Panc1 (cell line): Measurements from ENCODE around the gene TSHZ2. TPM values are rescaled to one million over a fixed set of nuclear protein-coding genes. Genes with fewer than 3 reads are reported as not detected.
"Not testable (repeated sequence)": the region's sequence is repeated elsewhere in the genome, so short reads cannot be mapped to it uniquely, and the experiment has no call there.

Experiments used
- ATAC-seq: fragments of 200-7000 bp; cut with Tn5 transposase; 2 replicates; pipeline ENCODE4 v1.9.1; 2020; ENCODE audit warnings: mild to moderate bottlenecking, moderate library complexity
- BruUV-seq: library from RNA; stranded (reverse); fragments of 400-500 nt; replicated peaks from 2 replicates; lab custom pipeline; 2021; lab: Mats Ljungman, UMichigan
- CTCF ChIA-PET: fragments of 300-600 bp; sonication (Branson Sonifier 250); formaldehyde crosslinking; loops from one replicate; lab custom pipeline; 2022; ENCODE audit warnings: antibody characterized with exemption; lab: Charles Lee
- POLR2A ChIA-PET: fragments of 300-600 bp; sonication (Branson Sonifier 250); formaldehyde crosslinking; loops from one replicate; lab custom pipeline; 2022; ENCODE audit warnings: antibody characterized with exemption; lab: Charles Lee
- DNase-seq: peaks from one replicate; pipeline ENCODE4 v3.0.0-alpha.2; 2010; ENCODE audit warnings: low read depth, low spot score
- H3K27ac ChIP-seq: 2 replicates; pipeline ENCODE4 v1.5.1; 2011; ENCODE audit warnings: mild to moderate bottlenecking, low read length, inconsistent platforms
- H3K27me3 ChIP-seq: fragments of 200-500 bp; sonication (Bioruptor generic); 2 replicates; pipeline ENCODE4 v1.6.0; 2014; ENCODE audit warnings: low read length, inconsistent platforms; ENCODE audit not compliant: control insufficient read depth, insufficient read depth
- H3K36me3 ChIP-seq: fragments of 200-500 bp; sonication (Bioruptor generic); 2 replicates; pipeline ENCODE4 v1.5.1; 2014; ENCODE audit warnings: inconsistent platforms, mild to moderate bottlenecking, low read length, moderate library complexity; ENCODE audit not compliant: control insufficient read depth, insufficient read depth
- H3K4me1 ChIP-seq: 2 replicates; pipeline ENCODE4 v1.5.1; 2011; ENCODE audit warnings: inconsistent platforms, mild to moderate bottlenecking, low read length, moderate library complexity; ENCODE audit not compliant: control insufficient read depth, insufficient read depth
- H3K4me3 ChIP-seq, 2 experiments: 2 replicates each; pipeline ENCODE4 v1.5.1; 2011 to 2012; ENCODE audit warnings: low read depth in 2 of 2, low read length in 2 of 2, mild to moderate bottlenecking in 2 of 2, inconsistent platforms in 1 of 2, moderate library complexity in 1 of 2
- H3K9me3 ChIP-seq: fragments of 200-500 bp; sonication (Bioruptor generic); 2 replicates; pipeline ENCODE4 v1.5.1; 2014; ENCODE audit warnings: low read depth, mild to moderate bottlenecking, inconsistent platforms, low read length, moderate library complexity; ENCODE audit not compliant: control insufficient read depth, insufficient read depth
- POLR2AphosphoS5 ChIP-seq: IDR thresholded peaks from 2 replicates; pipeline ENCODE4 v1.6.1; 2012; ENCODE audit warnings: mild to moderate bottlenecking, low read depth, low read length, moderate library complexity
- SIN3A ChIP-seq: IDR thresholded peaks from 2 replicates; pipeline ENCODE4 v1.6.1; 2012; ENCODE audit warnings: low read depth, mild to moderate bottlenecking, low read length, moderate library complexity, borderline replicate concordance; ENCODE audit not compliant: insufficient read depth
- TCF7L2 ChIP-seq: IDR thresholded peaks from 2 replicates; pipeline ENCODE4 v1.6.1; 2011; ENCODE audit warnings: mild to moderate bottlenecking, low read depth, low read length, inconsistent platforms
- in situ Hi-C: cut with HindIII; loops from 2 replicates; pipeline ENCODE4 v1.10.0; 2016; ENCODE audit warnings: low sequenced_read_pairs, low pct_unique_long_range_greater_than_20kb
- intact Hi-C: fragments of 100-400 bp; cut with micrococcal nuclease; formaldehyde crosslinking; loops from one replicate; pipeline ENCODE4 v1.10.0; 2022; ENCODE audit not compliant: unreplicated experiment
- total RNA-seq: library from RNA; stranded (reverse); gene quantifications from one replicate; pipeline ENCODE4 v1.2.1, GENCODE V29; 2021; ENCODE audit not compliant: unreplicated experiment
- TF ChIP-seq, protein P1 (sequence below): fragments of 450-650 bp; IDR thresholded peaks from 2 replicates; pipeline ENCODE4 v1.5.1; 2017; ENCODE audit warnings: mild to moderate bottlenecking
- TF ChIP-seq, protein P2 (sequence below), 2 experiments: IDR thresholded peaks; 2 replicates each; pipeline ENCODE4 v1.6.1; 2011 to 2012; ENCODE audit warnings: low read depth in 2 of 2, control low read depth in 1 of 2, low read length in 1 of 2, mild to moderate bottlenecking in 1 of 2, moderate library complexity in 1 of 2; ENCODE audit not compliant: insufficient read depth in 1 of 2

TSHZ2 gene
- total RNA-seq, 1 experiment from 2014 or later, result 0.36 TPM

- ATAC-seq (no peak), DNase-seq (no peak)
- intact Hi-C loops (no loop called here), in situ Hi-C loops (no loop called here)
- CTCF ChIA-PET, result interaction anchor here (0.5 kb wide), 1 partner anchor 1679 kb away, joined by 3 read pairs; no protein-coding TSS in a partner anchor
- H3K9me3 ChIP-seq, result no peaks in the 10 kb centered on the region
- no peaks in the 10 kb centered on the region for H3K27me3 ChIP-seq
- no peaks in the 10 kb centered on the region for H3K36me3 ChIP-seq
- no TSS peak for BruUV-seq
- H3K4me1 ChIP-seq, result no peaks in the 10 kb centered on the region
- TF ChIP-seq, protein P1, sequence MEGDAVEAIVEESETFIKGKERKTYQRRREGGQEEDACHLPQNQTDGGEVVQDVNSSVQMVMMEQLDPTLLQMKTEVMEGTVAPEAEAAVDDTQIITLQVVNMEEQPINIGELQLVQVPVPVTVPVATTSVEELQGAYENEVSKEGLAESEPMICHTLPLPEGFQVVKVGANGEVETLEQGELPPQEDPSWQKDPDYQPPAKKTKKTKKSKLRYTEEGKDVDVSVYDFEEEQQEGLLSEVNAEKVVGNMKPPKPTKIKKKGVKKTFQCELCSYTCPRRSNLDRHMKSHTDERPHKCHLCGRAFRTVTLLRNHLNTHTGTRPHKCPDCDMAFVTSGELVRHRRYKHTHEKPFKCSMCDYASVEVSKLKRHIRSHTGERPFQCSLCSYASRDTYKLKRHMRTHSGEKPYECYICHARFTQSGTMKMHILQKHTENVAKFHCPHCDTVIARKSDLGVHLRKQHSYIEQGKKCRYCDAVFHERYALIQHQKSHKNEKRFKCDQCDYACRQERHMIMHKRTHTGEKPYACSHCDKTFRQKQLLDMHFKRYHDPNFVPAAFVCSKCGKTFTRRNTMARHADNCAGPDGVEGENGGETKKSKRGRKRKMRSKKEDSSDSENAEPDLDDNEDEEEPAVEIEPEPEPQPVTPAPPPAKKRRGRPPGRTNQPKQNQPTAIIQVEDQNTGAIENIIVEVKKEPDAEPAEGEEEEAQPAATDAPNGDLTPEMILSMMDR, result peak; percentile 12; the same call in 1 of the 2 replicates
- no peak for TF ChIP-seq TCF7L2
- TF ChIP-seq SIN3A, result no peak
- no peak overlapping the region for H3K4me3 ChIP-seq
- POLR2A ChIA-PET, result no interaction called here
- H3K27ac ChIP-seq, result no peak overlapping the region
These were observed 349.4 kb downstream of the TSHZ2 start for GRCh38 chr20:53321596-53321995.

DNA sequence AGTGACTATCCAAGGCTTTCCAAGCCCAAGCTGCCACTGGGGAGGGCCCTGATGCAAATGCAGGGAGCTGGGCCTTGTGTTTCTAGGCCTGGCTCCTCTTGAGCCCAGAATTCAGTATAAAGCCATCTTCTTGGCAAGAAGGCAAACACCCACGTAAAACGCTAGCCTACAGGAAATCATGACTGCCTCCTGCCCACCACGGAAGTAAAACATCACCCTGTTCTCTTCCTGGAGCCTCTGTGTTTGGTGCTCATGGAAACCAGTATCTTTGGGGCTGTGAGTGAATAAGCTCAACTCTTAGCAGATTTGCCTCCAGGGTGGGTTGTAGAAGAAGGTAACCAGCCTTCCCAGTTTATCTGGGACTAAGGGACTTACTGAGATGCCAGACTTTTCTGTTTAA is 350.5 kb downstream of the TSHZ2 start:
- intact Hi-C loops, result no loop called here
- H3K27me3 ChIP-seq, result no peaks in the 10 kb centered on the region
- in situ Hi-C loops, result no loop called here
- BruUV-seq, result no TSS peak
- TF ChIP-seq TCF7L2, result no peak
- TF ChIP-seq POLR2AphosphoS5, result no peak
- TF ChIP-seq SIN3A, result no peak
- TF ChIP-seq, protein P2, sequence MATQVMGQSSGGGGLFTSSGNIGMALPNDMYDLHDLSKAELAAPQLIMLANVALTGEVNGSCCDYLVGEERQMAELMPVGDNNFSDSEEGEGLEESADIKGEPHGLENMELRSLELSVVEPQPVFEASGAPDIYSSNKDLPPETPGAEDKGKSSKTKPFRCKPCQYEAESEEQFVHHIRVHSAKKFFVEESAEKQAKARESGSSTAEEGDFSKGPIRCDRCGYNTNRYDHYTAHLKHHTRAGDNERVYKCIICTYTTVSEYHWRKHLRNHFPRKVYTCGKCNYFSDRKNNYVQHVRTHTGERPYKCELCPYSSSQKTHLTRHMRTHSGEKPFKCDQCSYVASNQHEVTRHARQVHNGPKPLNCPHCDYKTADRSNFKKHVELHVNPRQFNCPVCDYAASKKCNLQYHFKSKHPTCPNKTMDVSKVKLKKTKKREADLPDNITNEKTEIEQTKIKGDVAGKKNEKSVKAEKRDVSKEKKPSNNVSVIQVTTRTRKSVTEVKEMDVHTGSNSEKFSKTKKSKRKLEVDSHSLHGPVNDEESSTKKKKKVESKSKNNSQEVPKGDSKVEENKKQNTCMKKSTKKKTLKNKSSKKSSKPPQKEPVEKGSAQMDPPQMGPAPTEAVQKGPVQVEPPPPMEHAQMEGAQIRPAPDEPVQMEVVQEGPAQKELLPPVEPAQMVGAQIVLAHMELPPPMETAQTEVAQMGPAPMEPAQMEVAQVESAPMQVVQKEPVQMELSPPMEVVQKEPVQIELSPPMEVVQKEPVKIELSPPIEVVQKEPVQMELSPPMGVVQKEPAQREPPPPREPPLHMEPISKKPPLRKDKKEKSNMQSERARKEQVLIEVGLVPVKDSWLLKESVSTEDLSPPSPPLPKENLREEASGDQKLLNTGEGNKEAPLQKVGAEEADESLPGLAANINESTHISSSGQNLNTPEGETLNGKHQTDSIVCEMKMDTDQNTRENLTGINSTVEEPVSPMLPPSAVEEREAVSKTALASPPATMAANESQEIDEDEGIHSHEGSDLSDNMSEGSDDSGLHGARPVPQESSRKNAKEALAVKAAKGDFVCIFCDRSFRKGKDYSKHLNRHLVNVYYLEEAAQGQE (IDR thresholded peaks at IDR 0.05; ENCODE audit: insufficient read depth in 1 of 2, low read depth in 2 of 2, low read length in 1 of 2), result no peak
- TF ChIP-seq, protein P1, result no peak
- no peaks in the 10 kb centered on the region for H3K36me3 ChIP-seq
- CTCF ChIA-PET, result no interaction called here
- no peak overlapping the region for H3K27ac ChIP-seq
- no peaks in the 10 kb centered on the region for H3K4me1 ChIP-seq
- no peaks in the 10 kb centered on the region for H3K9me3 ChIP-seq
- H3K4me3 ChIP-seq, result no peak overlapping the region
- ATAC-seq (no peak), DNase-seq (no peak)
- POLR2A ChIA-PET, result no interaction called here

DNA sequence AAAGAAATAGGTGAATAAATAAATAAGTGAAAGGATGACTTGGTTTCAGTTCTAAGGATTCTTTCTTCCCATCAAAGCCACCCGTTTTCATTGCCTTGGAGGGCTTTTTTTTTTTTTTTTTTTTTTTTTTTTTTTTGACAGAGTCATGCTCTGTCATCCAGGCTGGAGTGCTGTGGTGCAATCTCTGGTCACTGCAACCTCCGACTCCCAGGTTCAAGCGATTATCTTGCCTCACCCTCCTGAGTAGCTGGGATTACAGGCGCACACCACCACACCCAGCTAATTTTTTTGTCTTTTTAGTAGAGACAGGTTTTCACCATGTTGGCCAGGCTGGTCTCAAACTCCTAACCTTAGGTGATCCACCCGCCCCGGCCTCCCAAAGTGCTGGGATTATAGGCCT is 351.3 kb downstream of the TSHZ2 start:
- H3K4me1 ChIP-seq, BruUV-seq, H3K27me3 ChIP-seq, DNase-seq, intact Hi-C loops, POLR2A ChIA-PET, in situ Hi-C loops, ATAC-seq, H3K9me3 ChIP-seq, H3K27ac ChIP-seq, H3K4me3 ChIP-seq, H3K36me3 ChIP-seq: not testable (repeated sequence)
- CTCF ChIA-PET, result interaction anchor here (0.6 kb wide), 1 partner anchor 193 kb away, joined by 8 read pairs; no protein-coding TSS in a partner anchor
